ENCODE data around the gene R3HDM2. TPM values are rescaled to one million over a fixed set of nuclear protein-coding genes. Genes with fewer than 3 reads are reported as not detected.

Gene R3HDM2
- total RNA-seq, 1 experiment from 2014 or later = 34.7 TPM

- CTCF ChIA-PET = interaction anchor here (0.6 to 18.5 kb wide), 15 partner anchors 10 to 211 kb away, joined by 3 to 660 read pairs (median 8); partner anchors contain the start of genes GLI1, INHBE and SHMT2
- Mint-ChIP-seq H3K27me3 (ENCODE audit: low read depth) (peaks cover 10% of the 10 kb centered on the region), H3K4me1 (peaks cover 50% of the 10 kb centered on the region), H3K36me3 (no peaks in the 10 kb centered on the region), H3K4me3 (no peak overlapping the region), H3K27ac (peak overlapping the region; percentile 11; the same call in 1 of the 2 replicates), H3K9me3 (no peaks in the 10 kb centered on the region)
- ATAC-seq (peak; percentile 6; the same call in 1 of the 2 replicates), DNase-seq (ENCODE audit: low spot score) (peak; percentile 7)
- POLR2A ChIA-PET = interaction anchor here (0.6 to 1.0 kb wide), 2 partner anchors 23 to 206 kb away, joined by 3 to 4 read pairs; partner anchors contain the start of gene INHBE
- TF ChIP-seq, protein P1, sequence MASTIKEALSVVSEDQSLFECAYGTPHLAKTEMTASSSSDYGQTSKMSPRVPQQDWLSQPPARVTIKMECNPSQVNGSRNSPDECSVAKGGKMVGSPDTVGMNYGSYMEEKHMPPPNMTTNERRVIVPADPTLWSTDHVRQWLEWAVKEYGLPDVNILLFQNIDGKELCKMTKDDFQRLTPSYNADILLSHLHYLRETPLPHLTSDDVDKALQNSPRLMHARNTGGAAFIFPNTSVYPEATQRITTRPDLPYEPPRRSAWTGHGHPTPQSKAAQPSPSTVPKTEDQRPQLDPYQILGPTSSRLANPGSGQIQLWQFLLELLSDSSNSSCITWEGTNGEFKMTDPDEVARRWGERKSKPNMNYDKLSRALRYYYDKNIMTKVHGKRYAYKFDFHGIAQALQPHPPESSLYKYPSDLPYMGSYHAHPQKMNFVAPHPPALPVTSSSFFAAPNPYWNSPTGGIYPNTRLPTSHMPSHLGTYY (CRISPR knock-in tag; IDR thresholded peaks at IDR 0.05) = no peak
- TF ChIP-seq ZNF396 (CRISPR knock-in tag; IDR thresholded peaks at IDR 0.05; ENCODE audit: borderline replicate concordance) = no peak
- no peak for TF ChIP-seq FOXJ3 (CRISPR knock-in tag; IDR thresholded peaks at IDR 0.05; ENCODE audit: borderline replicate concordance)
Observed at GRCh38 chr12:57248934-57249742, 181.7 kb downstream of the R3HDM2 start.

DNA sequence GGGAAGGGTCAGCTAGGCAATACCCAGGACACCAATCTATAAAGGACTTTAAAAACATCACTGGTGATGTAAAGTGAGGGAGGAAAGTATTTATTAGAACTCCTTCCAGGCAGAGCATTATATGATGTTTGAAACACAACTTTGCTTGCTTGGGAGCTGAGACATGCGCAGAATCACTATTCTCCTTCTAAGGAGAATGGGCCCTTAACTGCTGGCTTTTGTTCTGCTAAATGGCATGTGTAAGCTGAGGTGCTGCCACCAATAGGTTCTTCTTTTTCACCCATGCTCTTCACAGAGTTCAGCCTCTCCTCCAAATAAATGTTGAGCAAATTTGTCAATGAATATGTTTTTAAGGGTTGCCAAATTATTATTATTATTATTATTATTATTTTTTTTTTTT, 183.8 kb downstream of the R3HDM2 start:
- H3K4me3 Mint-ChIP-seq = no peak overlapping the region
- H3K36me3 Mint-ChIP-seq = no peaks in the 10 kb centered on the region
- ChIA-PET CTCF (interaction anchor here (0.6 to 18.5 kb wide), 21 partner anchors 8 to 245 kb away, joined by 3 to 660 read pairs (median 5); partner anchors contain the start of genes GLI1, INHBE, LRP1 and NXPH4), POLR2A (interaction anchor here (1.2 to 1.4 kb wide), 2 partner anchors 206 to 212 kb away, joined by 3 to 4 read pairs; no protein-coding TSS in a partner anchor)
- DNase-seq (ENCODE audit: low spot score) (no peak), ATAC-seq (no peak)
- H3K9me3 Mint-ChIP-seq = no peaks in the 10 kb centered on the region
- peak overlapping the region; percentile 88 for H3K27ac Mint-ChIP-seq
- H3K27me3 Mint-ChIP-seq (ENCODE audit: low read depth) = peaks cover 23% of the 10 kb centered on the region
- H3K4me1 Mint-ChIP-seq = peaks cover 60% of the 10 kb centered on the region
- TF ChIP-seq, protein P2, sequence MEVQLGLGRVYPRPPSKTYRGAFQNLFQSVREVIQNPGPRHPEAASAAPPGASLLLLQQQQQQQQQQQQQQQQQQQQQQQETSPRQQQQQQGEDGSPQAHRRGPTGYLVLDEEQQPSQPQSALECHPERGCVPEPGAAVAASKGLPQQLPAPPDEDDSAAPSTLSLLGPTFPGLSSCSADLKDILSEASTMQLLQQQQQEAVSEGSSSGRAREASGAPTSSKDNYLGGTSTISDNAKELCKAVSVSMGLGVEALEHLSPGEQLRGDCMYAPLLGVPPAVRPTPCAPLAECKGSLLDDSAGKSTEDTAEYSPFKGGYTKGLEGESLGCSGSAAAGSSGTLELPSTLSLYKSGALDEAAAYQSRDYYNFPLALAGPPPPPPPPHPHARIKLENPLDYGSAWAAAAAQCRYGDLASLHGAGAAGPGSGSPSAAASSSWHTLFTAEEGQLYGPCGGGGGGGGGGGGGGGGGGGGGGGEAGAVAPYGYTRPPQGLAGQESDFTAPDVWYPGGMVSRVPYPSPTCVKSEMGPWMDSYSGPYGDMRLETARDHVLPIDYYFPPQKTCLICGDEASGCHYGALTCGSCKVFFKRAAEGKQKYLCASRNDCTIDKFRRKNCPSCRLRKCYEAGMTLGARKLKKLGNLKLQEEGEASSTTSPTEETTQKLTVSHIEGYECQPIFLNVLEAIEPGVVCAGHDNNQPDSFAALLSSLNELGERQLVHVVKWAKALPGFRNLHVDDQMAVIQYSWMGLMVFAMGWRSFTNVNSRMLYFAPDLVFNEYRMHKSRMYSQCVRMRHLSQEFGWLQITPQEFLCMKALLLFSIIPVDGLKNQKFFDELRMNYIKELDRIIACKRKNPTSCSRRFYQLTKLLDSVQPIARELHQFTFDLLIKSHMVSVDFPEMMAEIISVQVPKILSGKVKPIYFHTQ (CRISPR knock-in tag; IDR thresholded peaks at IDR 0.05) = no peak
- TF ChIP-seq, protein P3, sequence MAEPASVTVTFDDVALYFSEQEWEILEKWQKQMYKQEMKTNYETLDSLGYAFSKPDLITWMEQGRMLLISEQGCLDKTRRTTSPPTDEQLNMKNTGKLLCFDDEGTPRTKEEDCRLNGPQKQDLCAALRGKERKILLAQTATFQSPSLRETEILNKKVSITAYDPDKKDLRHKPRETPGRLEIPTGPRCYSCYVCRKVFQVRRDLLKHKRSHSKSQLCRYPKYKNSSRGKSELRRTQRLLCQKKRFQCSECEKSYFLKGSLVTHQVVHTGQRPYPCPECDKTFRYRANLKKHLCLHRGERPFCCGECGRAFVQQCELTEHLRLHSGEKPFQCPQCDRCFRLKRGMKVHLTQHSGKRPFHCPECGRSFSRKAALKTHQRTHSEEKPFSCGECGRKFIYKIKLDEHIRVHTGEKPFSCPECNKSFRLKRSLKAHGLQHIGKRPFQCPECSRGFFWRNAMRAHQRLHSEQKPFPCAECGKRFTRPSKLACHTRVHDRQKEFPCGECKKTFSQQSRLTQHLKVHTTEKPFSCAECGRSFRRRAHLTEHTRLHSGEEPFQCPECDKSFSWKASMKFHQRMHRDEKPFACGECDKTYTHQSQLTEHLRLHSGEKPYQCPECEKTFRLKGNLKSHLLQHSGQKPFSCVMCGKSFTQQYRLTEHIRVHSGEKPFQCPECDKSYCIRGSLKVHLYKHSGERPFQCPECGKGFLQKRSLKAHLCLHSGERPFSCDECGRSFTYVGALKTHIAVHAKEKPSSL (CRISPR knock-in tag; conservative IDR thresholded peaks at IDR 0.05) = no peak
- TF ChIP-seq ZNF317 (CRISPR knock-in tag; IDR thresholded peaks at IDR 0.05; ENCODE audit: borderline replicate concordance, low read depth) (no peak), HMGA2 (CRISPR knock-in tag; IDR thresholded peaks at IDR 0.05) (no peak), FOXP1 (CRISPR knock-in tag; IDR thresholded peaks at IDR 0.05; ENCODE audit: borderline replicate concordance) (no peak), USF1 (CRISPR knock-in tag; IDR thresholded peaks at IDR 0.05) (no peak), ZNF671 (CRISPR knock-in tag; IDR thresholded peaks at IDR 0.05) (no peak), ZNF532 (CRISPR knock-in tag; IDR thresholded peaks at IDR 0.05; ENCODE audit: borderline replicate concordance) (no peak), ZNF423 (CRISPR knock-in tag; IDR thresholded peaks at IDR 0.05) (no peak), E2F1 (CRISPR knock-in tag; IDR thresholded peaks at IDR 0.05) (no peak), ESRRA (CRISPR knock-in tag; IDR thresholded peaks at IDR 0.05; ENCODE audit: borderline replicate concordance) (no peak), NR1H2 (CRISPR knock-in tag; IDR thresholded peaks at IDR 0.05) (no peak)
- TF ChIP-seq, protein P4, sequence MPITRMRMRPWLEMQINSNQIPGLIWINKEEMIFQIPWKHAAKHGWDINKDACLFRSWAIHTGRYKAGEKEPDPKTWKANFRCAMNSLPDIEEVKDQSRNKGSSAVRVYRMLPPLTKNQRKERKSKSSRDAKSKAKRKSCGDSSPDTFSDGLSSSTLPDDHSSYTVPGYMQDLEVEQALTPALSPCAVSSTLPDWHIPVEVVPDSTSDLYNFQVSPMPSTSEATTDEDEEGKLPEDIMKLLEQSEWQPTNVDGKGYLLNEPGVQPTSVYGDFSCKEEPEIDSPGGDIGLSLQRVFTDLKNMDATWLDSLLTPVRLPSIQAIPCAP (CRISPR knock-in tag; IDR thresholded peaks at IDR 0.05) = no peak
- TF ChIP-seq, protein P5, sequence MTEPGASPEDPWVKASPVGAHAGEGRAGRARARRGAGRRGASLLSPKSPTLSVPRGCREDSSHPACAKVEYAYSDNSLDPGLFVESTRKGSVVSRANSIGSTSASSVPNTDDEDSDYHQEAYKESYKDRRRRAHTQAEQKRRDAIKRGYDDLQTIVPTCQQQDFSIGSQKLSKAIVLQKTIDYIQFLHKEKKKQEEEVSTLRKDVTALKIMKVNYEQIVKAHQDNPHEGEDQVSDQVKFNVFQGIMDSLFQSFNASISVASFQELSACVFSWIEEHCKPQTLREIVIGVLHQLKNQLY (CRISPR knock-in tag; IDR thresholded peaks at IDR 0.05) = no peak

Measured in WTC11 (cell line).